Spleen (tissue), 11 donors: ENCODE results near the gene VRK3. TPM values are rescaled to one million over a fixed set of nuclear protein-coding genes. Genes with fewer than 3 reads are reported as not detected.
A peak's percentile ranks its signal among the peaks of the same experiment; 100 is the strongest.

Experiments
- DNase-seq: peaks from one replicate; pipeline ENCODE4 v3.0.0-alpha.2; 2020
- H3K27ac ChIP-seq, 8 donors: fragments of 200-600 bp; sonication (generic) in 7 of 8; 1 replicate in 4 of 8; 2 replicates in 4 of 8; pipeline versions ENCODE4 v1.5.0 to v1.8.0; 2016 to 2021; ENCODE audit warnings: inconsistent platforms in 4 of 8, mild to moderate bottlenecking in 4 of 8, moderate library complexity in 1 of 8
- H3K27me3 ChIP-seq, 7 donors: fragments of 200-600 bp; sonication (generic) in 6 of 7; replicated peaks in 1 of 7; 1 replicate in 4 of 7; 2 replicates in 3 of 7; pipeline versions ENCODE4 v1.5.0 to v1.8.0; 2016 to 2021; ENCODE audit warnings: inconsistent platforms in 3 of 7, mild to moderate bottlenecking in 1 of 7
- H3K36me3 ChIP-seq, 6 donors: fragments of 200-600 bp; sonication (generic) in 5 of 6; 1 replicate in 4 of 6; 2 replicates in 2 of 6; pipeline versions ENCODE4 v1.5.0 to v1.8.0; 2016 to 2021; ENCODE audit warnings: inconsistent platforms in 2 of 6
- H3K4me1 ChIP-seq, 6 donors: fragments of 200-600 bp; sonication (generic) in 5 of 6; 1 replicate in 3 of 6; 2 replicates in 3 of 6; pipeline versions ENCODE4 v1.5.0 to v1.8.0; 2016 to 2021; ENCODE audit warnings: inconsistent platforms in 3 of 6
- H3K4me3 ChIP-seq, 8 donors: fragments of 200-600 bp; sonication (generic) in 7 of 8; 1 replicate in 4 of 8; 2 replicates in 4 of 8; pipeline versions ENCODE4 v1.5.0 to v1.8.0; 2016 to 2021; ENCODE audit warnings: inconsistent platforms in 4 of 8, mild to moderate bottlenecking in 4 of 8, moderate library complexity in 2 of 8
- H3K9me3 ChIP-seq, 8 donors: fragments of 200-600 bp; sonication (generic) in 7 of 8; 1 replicate in 4 of 8; 2 replicates in 4 of 8; pipeline versions ENCODE4 v1.5.0 to v1.8.0; 2016 to 2021; ENCODE audit warnings: inconsistent platforms in 4 of 8
- POLR2A ChIP-seq, 3 donors: fragments of 450-650 bp; IDR thresholded peaks; one replicate each; pipeline ENCODE4 v1.5.1; 2017; ENCODE audit warnings: antibody characterized with exemption in 3 of 3, mild to moderate bottlenecking in 1 of 3
- POLR2AphosphoS5 ChIP-seq, 3 donors: sonication (generic); formaldehyde crosslinking; IDR thresholded peaks; one replicate each; pipeline ENCODE4 v1.5.1; 2017; ENCODE audit warnings: antibody characterized with exemption in 3 of 3
- WGBS, 5 donors: extraction: QIAGEN DNeasy Blood & Tissue Kit in 3 of 5; methylation state at CpG; one replicate each; pipeline versions ENCODE4 v1.1.5 to v1.1.7; 2013 to 2018; 5-methylcytosine and 5-hydroxymethylcytosine counted together
- intact Hi-C: fragments of 100-400 bp; cut with DNase I; formaldehyde crosslinking; loops from one replicate; pipeline ENCODE4 v1.15.0; 2023; ENCODE audit warnings: low total_unique reads
- polyA plus RNA-seq, 3 donors: library from polyadenylated mRNA; stranded (reverse); fragments of 200-250 nt; gene quantifications; one replicate each; pipeline ENCODE4 v1.2.1, GENCODE V29; 2013
- total RNA-seq, 7 donors: library from RNA; depleted of rRNA in 3 of 7; stranded (reverse); fragments of >200 nt in 3 of 7; fragmentation: NEBNext Ultra II Directional in 4 of 7; extraction: Animal tissue kit (Norgen Biotek cat#: 25700) in 4 of 7; gene quantifications; one replicate each; pipeline versions ENCODE4 v1.1.0 to v1.2.1, GENCODE V29; 2016 to 2021
- TF ChIP-seq, protein P1 (sequence below), 11 experiments: fragments of 200-600 bp in 7 of 11; fragments of 450-650 bp in 4 of 11; sonication (generic) in 4 of 11; IDR thresholded peaks in 8 of 11; conservative IDR thresholded peaks in 3 of 11; 1 replicate in 7 of 11; 2 replicates in 4 of 11; pipeline versions ENCODE4 v1.4.0 to v1.8.0; 2016 to 2021; ENCODE audit warnings: antibody characterized with exemption in 11 of 11, inconsistent platforms in 4 of 11, mild to moderate bottlenecking in 1 of 11
- donor health status: healthy with polysubstance abuse.
- donor health status: DM: no; HTN: no; CAD: no; lungs with moderate emphysema.
- donor health status: DM: no; HTN: no; CAD: no.
- donor health status: Bipolar disorder and iron deficiency.
- donor health status: healthy.
- donor health status: DM: no; HTN: no; CAD: no.
- donor health status: DM: yes; HTN: yes; CAD: no.

Gene VRK3
- total and polyA plus RNA-seq, 10 donors = 17.0 to 60.8 (median 49.7) TPM

DNA sequence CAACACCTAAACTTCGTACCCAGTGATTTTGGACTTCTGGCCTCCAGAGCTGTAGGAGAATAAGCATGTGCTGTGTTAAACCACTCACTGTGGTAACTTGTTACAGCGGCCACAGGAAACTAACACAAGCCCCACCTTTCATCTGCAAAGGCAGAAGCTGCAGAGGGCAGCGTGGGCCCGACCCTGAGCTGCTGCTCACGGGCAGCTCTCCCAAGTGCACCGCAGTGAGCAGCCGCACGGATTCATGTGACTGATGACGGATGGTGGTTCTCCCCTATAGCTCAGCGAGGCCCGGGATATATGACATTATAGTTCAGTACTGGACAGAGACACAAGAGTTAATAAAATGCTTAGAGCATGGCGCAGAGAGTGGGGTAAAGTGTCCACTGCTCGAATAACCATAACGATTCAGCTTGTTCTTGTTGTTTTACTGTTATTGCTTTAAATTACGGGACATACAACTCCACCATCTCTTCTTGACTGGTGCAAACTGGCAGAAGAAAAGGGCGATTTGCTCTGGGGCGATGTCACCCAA lies 21.9 kb downstream of the VRK3 start:
- intact Hi-C loops = no loop called here
- no peak overlapping the region for H3K27ac ChIP-seq
- TF ChIP-seq POLR2AphosphoS5 (IDR thresholded peaks at IDR 0.05) = peak in 1 of 3 donors; percentile 26
- TF ChIP-seq, protein P1, sequence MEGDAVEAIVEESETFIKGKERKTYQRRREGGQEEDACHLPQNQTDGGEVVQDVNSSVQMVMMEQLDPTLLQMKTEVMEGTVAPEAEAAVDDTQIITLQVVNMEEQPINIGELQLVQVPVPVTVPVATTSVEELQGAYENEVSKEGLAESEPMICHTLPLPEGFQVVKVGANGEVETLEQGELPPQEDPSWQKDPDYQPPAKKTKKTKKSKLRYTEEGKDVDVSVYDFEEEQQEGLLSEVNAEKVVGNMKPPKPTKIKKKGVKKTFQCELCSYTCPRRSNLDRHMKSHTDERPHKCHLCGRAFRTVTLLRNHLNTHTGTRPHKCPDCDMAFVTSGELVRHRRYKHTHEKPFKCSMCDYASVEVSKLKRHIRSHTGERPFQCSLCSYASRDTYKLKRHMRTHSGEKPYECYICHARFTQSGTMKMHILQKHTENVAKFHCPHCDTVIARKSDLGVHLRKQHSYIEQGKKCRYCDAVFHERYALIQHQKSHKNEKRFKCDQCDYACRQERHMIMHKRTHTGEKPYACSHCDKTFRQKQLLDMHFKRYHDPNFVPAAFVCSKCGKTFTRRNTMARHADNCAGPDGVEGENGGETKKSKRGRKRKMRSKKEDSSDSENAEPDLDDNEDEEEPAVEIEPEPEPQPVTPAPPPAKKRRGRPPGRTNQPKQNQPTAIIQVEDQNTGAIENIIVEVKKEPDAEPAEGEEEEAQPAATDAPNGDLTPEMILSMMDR (IDR thresholded peaks at IDR 0.05 in 8 of 11, conservative IDR thresholded peaks at IDR 0.05 in 3 of 11) = no peak
- TF ChIP-seq POLR2A (IDR thresholded peaks at IDR 0.05) = no peak
- peaks cover 0 to 100% (median 98%) of the 10 kb centered on the region in 6 donors for H3K36me3 ChIP-seq
- DNase-seq = no peak
- H3K4me1 ChIP-seq = peaks cover 0 to 44% (median 2%) of the 10 kb centered on the region in 6 donors
- no peak overlapping the region for H3K4me3 ChIP-seq
- 83 to 88% (median 86%) methylated on average over 14 to 17 of the region's 17 CpGs for WGBS, 5 donors
- no peaks in the 10 kb centered on the region for H3K9me3 ChIP-seq
- no peaks in the 10 kb centered on the region for H3K27me3 ChIP-seq

DNA sequence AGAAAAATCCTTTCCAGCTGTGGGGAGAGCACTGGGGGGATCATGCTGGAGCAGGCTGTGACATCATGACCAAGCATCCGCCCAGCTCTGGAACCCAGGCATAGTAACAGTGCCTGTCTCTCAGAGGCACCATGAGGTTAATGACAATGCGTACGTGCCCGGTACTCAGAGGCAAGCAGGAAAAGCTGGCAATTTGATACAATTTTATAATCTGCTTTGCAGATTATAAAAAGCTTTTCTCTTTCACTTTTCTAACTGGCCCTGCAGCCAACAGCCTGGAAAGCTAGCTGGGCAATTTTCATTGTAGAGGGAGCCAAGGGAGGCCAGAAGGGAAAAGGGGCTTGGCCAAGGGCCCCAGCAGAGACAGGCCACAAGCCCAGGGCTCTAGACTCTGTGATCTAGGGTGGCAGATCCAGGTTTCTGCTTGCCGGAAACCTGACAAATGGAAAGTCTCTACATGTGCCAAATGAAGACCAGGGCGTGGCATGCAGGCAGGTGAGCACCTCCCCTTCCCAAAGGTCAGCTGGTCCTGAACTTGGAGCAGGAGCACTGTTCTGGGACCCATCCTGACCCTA lies 22.7 kb downstream of the VRK3 start:
- Histone ChIP-seq H3K4me1 (peaks cover 0 to 44% (median 2%) of the 10 kb centered on the region in 6 donors), H3K4me3 (no peak overlapping the region), H3K27me3 (no peaks in the 10 kb centered on the region), H3K36me3 (peaks cover 0 to 100% (median 96%) of the 10 kb centered on the region in 6 donors), H3K27ac (no peak overlapping the region), H3K9me3 (no peaks in the 10 kb centered on the region)
- intact Hi-C loops = no loop called here
- TF ChIP-seq POLR2AphosphoS5 (IDR thresholded peaks at IDR 0.05) = no peak
- TF ChIP-seq, protein P1 (IDR thresholded peaks at IDR 0.05 in 8 of 11, conservative IDR thresholded peaks at IDR 0.05 in 3 of 11) = no peak
- no peak for TF ChIP-seq POLR2A (IDR thresholded peaks at IDR 0.05)
- WGBS, 5 donors = 90 to 98% (median 97%) methylated on average over 5 to 6 of the region's 6 CpGs
- DNase-seq = no peak

DNA sequence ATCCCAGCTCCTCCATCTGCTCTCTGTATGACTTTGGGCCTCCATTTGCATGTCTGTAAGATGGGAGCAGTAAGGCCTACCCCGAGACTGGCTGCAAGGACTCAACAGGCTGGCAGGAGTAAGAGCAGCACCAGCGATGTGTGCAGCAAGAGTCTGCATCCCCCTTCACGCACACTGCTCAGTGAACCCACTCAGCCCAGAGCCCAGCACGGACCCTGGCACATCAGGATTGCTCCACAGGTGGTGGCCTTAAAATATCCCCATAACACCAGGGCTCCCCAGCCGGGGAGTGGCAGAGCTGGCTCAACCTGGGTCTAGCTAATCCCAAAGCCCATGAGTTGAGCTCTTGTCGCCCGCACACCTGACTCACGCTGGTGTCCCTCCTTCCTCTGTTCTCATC lies 23.4 kb downstream of the VRK3 start:
- no peak for TF ChIP-seq POLR2AphosphoS5 (IDR thresholded peaks at IDR 0.05)
- TF ChIP-seq, protein P1 (IDR thresholded peaks at IDR 0.05 in 8 of 11, conservative IDR thresholded peaks at IDR 0.05 in 3 of 11) = no peak
- no peak for TF ChIP-seq POLR2A (IDR thresholded peaks at IDR 0.05)
- DNase-seq = no peak
- peaks cover 0 to 100% (median 95%) of the 10 kb centered on the region in 6 donors for H3K36me3 ChIP-seq
- H3K9me3 ChIP-seq = no peaks in the 10 kb centered on the region
- intact Hi-C loops = no loop called here
- no peaks in the 10 kb centered on the region for H3K27me3 ChIP-seq
- peaks cover 0 to 44% (median 2%) of the 10 kb centered on the region in 6 donors for H3K4me1 ChIP-seq
- 94 to 98% (median 97%) methylated on average over 7 to 8 of the region's 8 CpGs for WGBS, 5 donors
- H3K4me3 ChIP-seq = no peak overlapping the region
- peak overlapping the region in 1 of 8 donors; percentile 21 for H3K27ac ChIP-seq

DNA sequence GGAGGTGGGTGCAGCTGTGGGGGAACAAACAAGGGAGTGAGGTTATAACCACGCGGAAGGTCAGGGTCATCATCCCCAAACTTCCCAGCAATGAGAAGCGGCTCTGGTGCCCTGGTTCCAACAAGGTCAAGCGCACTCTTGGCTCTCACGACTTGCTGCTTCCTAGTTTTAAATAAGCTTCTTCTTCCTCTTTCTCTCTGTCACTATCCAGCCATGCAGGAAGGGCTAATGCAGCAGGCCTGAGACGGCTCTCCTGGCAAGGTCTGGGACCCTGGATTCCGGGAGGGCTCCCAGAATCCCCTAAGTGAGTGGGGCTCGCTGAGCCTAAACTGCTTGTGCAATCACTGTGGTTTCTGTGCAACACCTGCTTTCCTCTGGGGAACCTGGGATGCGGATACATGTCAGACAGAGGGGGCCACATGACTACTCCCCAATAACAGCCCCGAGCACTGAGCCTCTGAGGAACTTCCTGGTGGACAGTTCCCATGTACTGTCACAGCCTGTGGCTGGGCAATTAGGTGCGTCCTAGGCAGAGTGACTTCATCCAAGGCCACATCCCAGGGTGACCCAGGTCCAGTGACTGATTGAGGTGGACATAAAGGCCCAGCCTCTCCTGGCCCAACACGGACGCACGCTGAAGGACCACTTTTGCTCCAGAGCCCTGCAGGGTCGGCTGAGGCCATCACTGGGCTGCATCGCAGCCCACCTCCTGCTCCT lies 24.2 kb downstream of the VRK3 start:
- 75 to 86% (median 76%) methylated on average over 13 to 16 of the region's 16 CpGs for WGBS, 5 donors

More for the DNA sequence above, 24.2 kb downstream of the VRK3 start:
- H3K4me1 ChIP-seq = peaks cover 0 to 44% (median 2%) of the 10 kb centered on the region in 6 donors
- no peaks in the 10 kb centered on the region for H3K9me3 ChIP-seq
- no peaks in the 10 kb centered on the region for H3K27me3 ChIP-seq
- no peak for DNase-seq
- H3K4me3 ChIP-seq = no peak overlapping the region
- intact Hi-C loops = no loop called here
- peaks cover 0 to 100% (median 95%) of the 10 kb centered on the region in 6 donors for H3K36me3 ChIP-seq
- TF ChIP-seq, protein P1 (IDR thresholded peaks at IDR 0.05 in 8 of 11, conservative IDR thresholded peaks at IDR 0.05 in 3 of 11) = no peak
- no peak for TF ChIP-seq POLR2AphosphoS5 (IDR thresholded peaks at IDR 0.05)
- TF ChIP-seq POLR2A (IDR thresholded peaks at IDR 0.05) = no peak
- H3K27ac ChIP-seq = peak overlapping the region in 2 of 8 donors; percentile 2 to 21
